ENCODE data around the gene EPHA8. TPM values are rescaled to one million over a fixed set of nuclear protein-coding genes. Genes with fewer than 3 reads are reported as not detected.

Gene EPHA8
- total RNA-seq, 1 donor from 2014 or later = 0.24 TPM

GRCh38 chr1:22592051-22592450, 28.8 kb downstream of the EPHA8 start:
- H3K4me3 Mint-ChIP-seq (ENCODE audit: low read depth) = no peak overlapping the region
- DNase-seq (ENCODE audit: low spot score, unreplicated experiment) = no peak
- H3K27me3 Mint-ChIP-seq = peaks cover 31% of the 10 kb centered on the region
- H3K4me1 Mint-ChIP-seq (ENCODE audit: low read depth) = no peaks in the 10 kb centered on the region
- H3K27ac Mint-ChIP-seq = no peak overlapping the region
- H3K36me3 Mint-ChIP-seq (ENCODE audit: insufficient read depth) = no peaks in the 10 kb centered on the region
- TF ChIP-seq CTCF (IDR thresholded peaks at IDR 0.05; ENCODE audit: unreplicated experiment) = no peak
- H3K9me3 Mint-ChIP-seq (ENCODE audit: low read depth) = no peaks in the 10 kb centered on the region

- H3K27ac Mint-ChIP-seq = no peak overlapping the region
- no peaks in the 10 kb centered on the region for H3K4me1 Mint-ChIP-seq (ENCODE audit: low read depth)
- H3K27me3 Mint-ChIP-seq = peaks cover 29% of the 10 kb centered on the region
- no peak for DNase-seq (ENCODE audit: low spot score, unreplicated experiment)
- no peak overlapping the region for H3K4me3 Mint-ChIP-seq (ENCODE audit: low read depth)
- no peaks in the 10 kb centered on the region for H3K36me3 Mint-ChIP-seq (ENCODE audit: insufficient read depth)
- H3K9me3 Mint-ChIP-seq (ENCODE audit: low read depth) = no peaks in the 10 kb centered on the region
- no peak for TF ChIP-seq CTCF (IDR thresholded peaks at IDR 0.05; ENCODE audit: unreplicated experiment)
Observed at GRCh38 chr1:22592919-22593790, 29.9 kb downstream of the EPHA8 start.

- no peaks in the 10 kb centered on the region for H3K36me3 Mint-ChIP-seq (ENCODE audit: insufficient read depth)
- no peak for TF ChIP-seq CTCF (IDR thresholded peaks at IDR 0.05; ENCODE audit: unreplicated experiment)
- H3K9me3 Mint-ChIP-seq (ENCODE audit: low read depth) = no peaks in the 10 kb centered on the region
- peaks cover 38% of the 10 kb centered on the region for H3K27me3 Mint-ChIP-seq
- H3K27ac Mint-ChIP-seq = no peak overlapping the region
- no peaks in the 10 kb centered on the region for H3K4me1 Mint-ChIP-seq (ENCODE audit: low read depth)
- DNase-seq (ENCODE audit: low spot score, unreplicated experiment) = no peak
- no peak overlapping the region for H3K4me3 Mint-ChIP-seq (ENCODE audit: low read depth)
Observed at GRCh38 chr1:22594396-22594795, 31.1 kb downstream of the EPHA8 start.

GRCh38 chr1:22595108-22595507, 31.8 kb downstream of the EPHA8 start:
- TF ChIP-seq CTCF (IDR thresholded peaks at IDR 0.05; ENCODE audit: unreplicated experiment) = no peak
- H3K36me3 Mint-ChIP-seq (ENCODE audit: insufficient read depth) = no peaks in the 10 kb centered on the region
- DNase-seq (ENCODE audit: low spot score, unreplicated experiment) = no peak
- no peak overlapping the region for H3K27ac Mint-ChIP-seq
- H3K9me3 Mint-ChIP-seq (ENCODE audit: low read depth) = no peaks in the 10 kb centered on the region
- no peaks in the 10 kb centered on the region for H3K4me1 Mint-ChIP-seq (ENCODE audit: low read depth)
- H3K27me3 Mint-ChIP-seq = peaks cover 37% of the 10 kb centered on the region
- no peak overlapping the region for H3K4me3 Mint-ChIP-seq (ENCODE audit: low read depth)

GRCh38 chr1:22597301-22597965, 34.1 kb downstream of the EPHA8 start:
- Mint-ChIP-seq H3K9me3 (ENCODE audit: low read depth) (no peaks in the 10 kb centered on the region), H3K4me1 (ENCODE audit: low read depth) (no peaks in the 10 kb centered on the region), H3K27ac (no peak overlapping the region), H3K4me3 (ENCODE audit: low read depth) (no peak overlapping the region), H3K36me3 (ENCODE audit: insufficient read depth) (no peaks in the 10 kb centered on the region), H3K27me3 (peaks cover 22% of the 10 kb centered on the region)
- no peak for DNase-seq (ENCODE audit: low spot score, unreplicated experiment)
- no peak for TF ChIP-seq CTCF (IDR thresholded peaks at IDR 0.05; ENCODE audit: unreplicated experiment)
